ENCODE measurements around the gene DCAF5.
"Not testable (repeated sequence)": the region's sequence is repeated elsewhere in the genome, so short reads cannot be mapped to it uniquely, and the experiment has no call there.

Gene DCAF5

GRCh38 chr14:69096781-69097475 lies 56.0 kb downstream of the DCAF5 start:
- no peak for DNase-seq (ENCODE audit: low read depth in 2 of 2)

- no peak for DNase-seq (ENCODE audit: low read depth in 2 of 2)
Measured at GRCh38 chr14:69096246-69096645, 56.7 kb downstream of the DCAF5 start.

- DNase-seq (ENCODE audit: low read depth in 2 of 2): no peak
Measured at GRCh38 chr14:69094481-69094880, 58.4 kb downstream of the DCAF5 start.

- no peak for DNase-seq (ENCODE audit: low read depth in 2 of 2)
Measured at GRCh38 chr14:69093631-69094421, 59.1 kb downstream of the DCAF5 start.

- DNase-seq (ENCODE audit: low read depth in 2 of 2): no peak
Measured at GRCh38 chr14:69092840-69093422, 60.0 kb downstream of the DCAF5 start.

GRCh38 chr14:69091695-69092094 lies 61.2 kb downstream of the DCAF5 start:
- DNase-seq (ENCODE audit: low read depth in 2 of 2): no peak

GRCh38 chr14:69091006-69091405 lies 61.9 kb downstream of the DCAF5 start:
- no peak for DNase-seq (ENCODE audit: low read depth in 2 of 2)

GRCh38 chr14:69090187-69090789 lies 62.6 kb downstream of the DCAF5 start:
- peak in 1 of 2 donors; percentile 3 for DNase-seq (ENCODE audit: low read depth in 2 of 2)

GRCh38 chr14:69089046-69089445 lies 63.9 kb downstream of the DCAF5 start:
- no peak for DNase-seq (ENCODE audit: low read depth in 2 of 2)

- DNase-seq (ENCODE audit: low read depth in 2 of 2): no peak
Measured at GRCh38 chr14:69088586-69088985, 64.3 kb downstream of the DCAF5 start.

- DNase-seq (ENCODE audit: low read depth in 2 of 2): no peak
Measured at GRCh38 chr14:69087061-69087461, 65.9 kb downstream of the DCAF5 start.

GRCh38 chr14:69086537-69086936 lies 66.4 kb downstream of the DCAF5 start:
- DNase-seq (ENCODE audit: low read depth in 2 of 2): no peak

- DNase-seq (ENCODE audit: low read depth in 2 of 2): no peak
Measured at GRCh38 chr14:69084023-69084422, 68.9 kb downstream of the DCAF5 start.

GRCh38 chr14:69083181-69083580 lies 69.7 kb downstream of the DCAF5 start:
- DNase-seq (ENCODE audit: low read depth in 2 of 2): no peak

GRCh38 chr14:69081271-69081670 lies 71.6 kb downstream of the DCAF5 start:
- DNase-seq (ENCODE audit: low read depth in 2 of 2): no peak

- no peak for DNase-seq (ENCODE audit: low read depth in 2 of 2)
Measured at GRCh38 chr14:69079747-69080146, 73.2 kb downstream of the DCAF5 start.

GRCh38 chr14:69079188-69079742 lies 73.7 kb downstream of the DCAF5 start:
- no peak for DNase-seq (ENCODE audit: low read depth in 2 of 2)

- no peak for DNase-seq (ENCODE audit: low read depth in 2 of 2)
Measured at GRCh38 chr14:69077841-69078240, 75.1 kb downstream of the DCAF5 start.

GRCh38 chr14:69077185-69077584 lies 75.7 kb downstream of the DCAF5 start:
- not testable (repeated sequence) for DNase-seq (ENCODE audit: low read depth in 2 of 2)

GRCh38 chr14:69076341-69076740 lies 76.6 kb downstream of the DCAF5 start:
- no peak for DNase-seq (ENCODE audit: low read depth in 2 of 2)

GRCh38 chr14:69073915-69074314 lies 79.0 kb downstream of the DCAF5 start:
- DNase-seq (ENCODE audit: low read depth in 2 of 2): no peak

- no peak for DNase-seq (ENCODE audit: low read depth in 2 of 2)
Measured at GRCh38 chr14:69073429-69073828, 79.5 kb downstream of the DCAF5 start.
